ENCODE measurements around the gene CPA1. TPM values are rescaled to one million over a fixed set of nuclear protein-coding genes. Genes with fewer than 3 reads are reported as not detected.

The CPA1 gene
- total RNA-seq, 4 donors from 2014 or later: not detected

DNA sequence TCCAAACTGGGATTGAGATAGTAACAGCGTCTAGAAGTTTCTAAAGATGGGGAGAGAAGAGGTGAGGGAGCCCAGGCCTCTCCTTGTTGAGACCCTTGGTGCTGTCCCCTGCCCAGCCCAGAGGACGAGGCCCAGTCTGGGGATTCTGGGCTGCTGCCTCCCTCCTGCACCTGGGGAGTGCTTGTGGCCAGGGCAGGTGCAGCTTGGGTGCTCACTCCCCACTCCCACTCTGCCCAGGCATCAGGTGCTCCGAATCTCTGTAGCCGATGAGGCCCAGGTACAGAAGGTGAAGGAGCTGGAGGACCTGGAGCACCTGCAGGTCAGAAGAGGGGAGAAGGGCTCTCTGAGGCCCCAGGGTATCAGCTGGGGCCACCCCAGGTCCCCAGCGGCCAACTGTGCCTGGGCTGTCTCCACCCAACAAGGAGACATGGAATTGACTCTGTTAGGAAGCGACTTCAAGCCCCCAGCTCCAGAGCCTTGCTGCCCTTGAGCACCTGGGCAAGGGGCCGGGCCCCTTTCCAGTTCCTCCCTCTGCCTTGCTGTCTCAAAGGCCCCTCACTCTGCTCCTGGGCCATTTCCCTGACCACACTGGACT, 664 bp downstream of the CPA1 start:
- no peaks in the 10 kb centered on the region for H3K27me3 ChIP-seq
- H3K4me3 ChIP-seq: no peak overlapping the region
- intact Hi-C loops (cut with DNase I): no loop called here
- no peak for DNase-seq
- WGBS, 2 donors: 92 to 97% methylated on average over 4 to 5 of the region's 7 CpGs
- no peaks in the 10 kb centered on the region for H3K36me3 ChIP-seq
- peaks cover 0 to 7% (median 0%) of the 10 kb centered on the region in 3 donors for H3K9me3 ChIP-seq
- H3K27ac ChIP-seq: no peak overlapping the region
- TF ChIP-seq POLR2A (IDR thresholded peaks at IDR 0.05): no peak
- no peak for TF ChIP-seq CTCF (IDR thresholded peaks at IDR 0.05)
- peaks cover 0 to 16% (median 0%) of the 10 kb centered on the region in 3 donors for H3K4me1 ChIP-seq

DNA sequence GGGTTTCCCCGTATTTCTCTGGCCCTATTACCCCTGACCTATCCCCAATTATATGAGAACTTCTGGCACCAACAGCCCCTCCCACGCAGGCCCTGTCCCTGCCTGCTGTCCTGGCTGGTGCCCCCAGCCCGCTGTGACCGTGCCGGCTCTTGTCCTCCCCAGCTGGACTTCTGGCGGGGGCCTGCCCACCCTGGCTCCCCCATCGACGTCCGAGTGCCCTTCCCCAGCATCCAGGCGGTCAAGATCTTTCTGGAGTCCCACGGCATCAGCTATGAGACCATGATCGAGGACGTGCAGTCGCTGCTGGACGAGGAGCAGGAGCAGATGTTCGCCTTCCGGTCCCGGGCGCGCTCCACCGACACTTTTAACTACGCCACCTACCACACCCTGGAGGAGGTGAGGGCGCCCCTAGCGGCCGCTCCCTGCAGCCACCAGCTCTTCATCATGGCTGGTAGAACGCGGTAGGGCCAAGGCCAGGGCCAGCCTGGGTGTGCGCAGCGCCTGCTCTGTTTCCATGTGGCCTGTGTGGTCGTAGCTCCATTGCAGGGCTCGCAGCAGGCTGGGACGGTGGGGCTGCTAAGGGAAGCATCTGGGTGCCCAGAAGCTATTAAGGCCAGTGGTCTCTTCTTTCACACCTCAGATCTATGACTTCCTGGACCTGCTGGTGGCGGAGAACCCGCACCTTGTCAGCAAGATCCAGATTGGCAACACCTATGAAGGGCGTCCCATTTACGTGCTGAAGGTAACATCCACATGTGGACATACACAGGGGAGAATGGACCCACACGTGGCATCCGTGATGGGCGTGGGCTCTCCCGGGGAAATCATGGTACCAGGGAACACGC, 1.4 kb downstream of the CPA1 start:
- no peaks in the 10 kb centered on the region for H3K36me3 ChIP-seq
- H3K4me3 ChIP-seq: no peak overlapping the region
- no peaks in the 10 kb centered on the region for H3K27me3 ChIP-seq
- H3K4me1 ChIP-seq: peaks cover 0 to 16% (median 0%) of the 10 kb centered on the region in 3 donors
- WGBS, 2 donors: 92 to 94% methylated on average over 13 to 30 of the region's 41 CpGs
- H3K9me3 ChIP-seq: no peaks in the 10 kb centered on the region
- DNase-seq: no peak
- no peak overlapping the region for H3K27ac ChIP-seq
- TF ChIP-seq POLR2A (IDR thresholded peaks at IDR 0.05) (no peak), CTCF (IDR thresholded peaks at IDR 0.05) (no peak)
- intact Hi-C loops (cut with DNase I): no loop called here

DNA sequence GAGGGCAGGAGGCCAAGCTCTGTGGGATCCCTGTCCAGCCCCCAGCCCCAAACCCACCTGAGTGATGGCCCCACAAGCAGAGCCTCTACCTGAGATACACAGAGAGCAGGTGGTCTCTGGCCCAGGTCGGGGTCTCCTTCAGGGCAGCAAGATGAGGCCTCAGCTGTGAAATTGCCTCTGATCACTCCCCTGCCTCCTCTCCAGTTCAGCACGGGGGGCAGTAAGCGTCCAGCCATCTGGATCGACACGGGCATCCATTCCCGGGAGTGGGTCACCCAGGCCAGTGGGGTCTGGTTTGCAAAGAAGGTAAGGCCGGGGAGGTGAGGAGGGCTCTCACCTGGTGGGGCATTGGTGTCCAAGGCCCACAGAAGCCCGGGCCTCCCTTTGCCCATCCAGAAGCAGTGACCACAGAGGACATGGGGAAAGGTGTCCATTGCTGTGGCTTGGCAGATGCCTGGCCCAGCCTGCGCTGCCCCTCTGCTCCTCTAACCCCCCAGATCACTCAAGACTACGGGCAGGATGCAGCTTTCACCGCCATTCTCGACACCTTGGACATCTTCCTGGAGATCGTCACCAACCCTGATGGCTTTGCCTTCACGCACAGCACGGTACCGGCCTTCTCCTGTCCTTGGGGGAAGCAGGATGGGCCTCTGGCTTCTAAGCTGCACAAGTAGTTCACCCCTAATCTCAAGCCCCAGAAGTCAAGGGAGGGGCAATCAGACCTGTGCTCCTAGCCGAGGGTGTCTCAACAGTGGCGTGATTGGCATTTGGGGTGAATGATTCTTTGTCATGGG, 3.1 kb downstream of the CPA1 start:
- no peak for TF ChIP-seq POLR2A (IDR thresholded peaks at IDR 0.05)
- Histone ChIP-seq H3K4me1 (peaks cover 0 to 16% (median 0%) of the 10 kb centered on the region in 3 donors), H3K27me3 (no peaks in the 10 kb centered on the region), H3K9me3 (no peaks in the 10 kb centered on the region), H3K27ac (no peak overlapping the region), H3K36me3 (no peaks in the 10 kb centered on the region), H3K4me3 (no peak overlapping the region)
- WGBS, 2 donors: 78 to 88% methylated on average over 6 to 8 of the region's 18 CpGs
- no peak for DNase-seq
- intact Hi-C loops (cut with DNase I): no loop called here

- 40% methylated on average over 1 of the region's 10 CpGs; no CpG with 5 or more reads in 1 of the 2 donors for WGBS, 2 donors
Observed at GRCh38 chr7:130384371-130384801, 4.1 kb downstream of the CPA1 start.

More at GRCh38 chr7:130384371-130384801, 4.1 kb downstream of the CPA1 start:
- DNase-seq: no peak
- TF ChIP-seq CTCF (IDR thresholded peaks at IDR 0.05): no peak
- TF ChIP-seq POLR2A (IDR thresholded peaks at IDR 0.05): no peak
- Histone ChIP-seq H3K4me1 (peaks cover 0 to 12% (median 0%) of the 10 kb centered on the region in 3 donors), H3K27ac (no peak overlapping the region), H3K36me3 (no peaks in the 10 kb centered on the region), H3K9me3 (no peaks in the 10 kb centered on the region), H3K27me3 (no peaks in the 10 kb centered on the region), H3K4me3 (no peak overlapping the region)
- intact Hi-C loops (cut with DNase I): no loop called here

Measured in esophagus squamous epithelium (tissue), 5 donors.